ENCODE measurements around the gene TAOK2.
A peak's percentile ranks its signal among the peaks of the same experiment; 100 is the strongest.

Gene TAOK2

GRCh38 chr16:29940656-29941055, 33.0 kb upstream of the TAOK2 start:
- H3K4me3 ChIP-seq (ENCODE audit: control insufficient read depth, low read depth, low read length), result no peak overlapping the region
- DNase-seq (ENCODE audit: low read depth), result no peak
- TF ChIP-seq CTCF (IDR thresholded peaks at IDR 0.05; ENCODE audit: control insufficient read depth, insufficient read depth, low read depth, low read length, missing control alignments), result no peak

- no peak overlapping the region for H3K4me3 ChIP-seq (ENCODE audit: control insufficient read depth, low read depth, low read length)
- TF ChIP-seq CTCF (IDR thresholded peaks at IDR 0.05; ENCODE audit: control insufficient read depth, insufficient read depth, low read depth, low read length, missing control alignments), result peak; percentile 48
- DNase-seq (ENCODE audit: low read depth), result peak; percentile 97
Measured at GRCh38 chr16:29943846-29944799, 29.5 kb upstream of the TAOK2 start.

GRCh38 chr16:29947897-29948296, 25.8 kb upstream of the TAOK2 start:
- DNase-seq (ENCODE audit: low read depth), result no peak
- TF ChIP-seq CTCF (IDR thresholded peaks at IDR 0.05; ENCODE audit: control insufficient read depth, insufficient read depth, low read depth, low read length, missing control alignments), result no peak
- H3K4me3 ChIP-seq (ENCODE audit: control insufficient read depth, low read depth, low read length), result no peak overlapping the region

- no peak for DNase-seq (ENCODE audit: low read depth)
- no peak overlapping the region for H3K4me3 ChIP-seq (ENCODE audit: control insufficient read depth, low read depth, low read length)
- no peak for TF ChIP-seq CTCF (IDR thresholded peaks at IDR 0.05; ENCODE audit: control insufficient read depth, insufficient read depth, low read depth, low read length, missing control alignments)
Measured at GRCh38 chr16:29950806-29951461, 22.7 kb upstream of the TAOK2 start.

- DNase-seq (ENCODE audit: low read depth), result no peak
- H3K4me3 ChIP-seq (ENCODE audit: control insufficient read depth, low read depth, low read length), result no peak overlapping the region
- TF ChIP-seq CTCF (IDR thresholded peaks at IDR 0.05; ENCODE audit: control insufficient read depth, insufficient read depth, low read depth, low read length, missing control alignments), result no peak
Measured at GRCh38 chr16:29951625-29952365, 21.9 kb upstream of the TAOK2 start.

GRCh38 chr16:29958756-29959155, 14.9 kb upstream of the TAOK2 start:
- DNase-seq (ENCODE audit: low read depth), result no peak
- no peak for TF ChIP-seq CTCF (IDR thresholded peaks at IDR 0.05; ENCODE audit: control insufficient read depth, insufficient read depth, low read depth, low read length, missing control alignments)
- H3K4me3 ChIP-seq (ENCODE audit: control insufficient read depth, low read depth, low read length), result no peak overlapping the region

Measured in AG09309 (cell line).